HG03521 (cell line): ENCODE results near the gene SERP2.

Experiments used
- ATAC-seq: cut with Tn5 transposase; IDR thresholded peaks from one replicate; pipeline ENCODE4 v1.9.1; 2021; ENCODE audit warnings: mild to moderate bottlenecking, moderate library complexity; ENCODE audit not compliant: unreplicated experiment

Gene SERP2

DNA sequence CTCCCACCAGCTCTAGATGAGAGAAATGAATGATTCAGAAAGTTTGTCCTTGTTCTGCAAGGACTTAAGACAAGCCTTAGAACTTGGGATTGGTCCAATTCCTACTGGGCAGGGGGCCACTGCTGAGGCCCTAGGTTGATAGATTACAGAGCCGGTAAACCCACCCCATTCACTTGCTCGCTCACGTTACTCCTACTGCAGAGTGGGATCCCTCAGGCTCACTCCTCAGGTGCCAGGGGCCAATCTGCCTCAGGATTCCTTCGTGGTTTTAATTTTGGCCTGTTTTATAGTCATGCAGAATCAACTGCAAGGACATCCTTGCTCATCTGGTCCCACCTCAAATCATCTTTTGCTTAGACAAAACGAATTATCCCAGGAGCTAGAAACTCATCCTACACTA is 59.0 kb downstream of the SERP2 start:
- ATAC-seq: no peak

GRCh38 chr13:44433863-44434765 is 60.5 kb downstream of the SERP2 start:
- no peak for ATAC-seq

DNA sequence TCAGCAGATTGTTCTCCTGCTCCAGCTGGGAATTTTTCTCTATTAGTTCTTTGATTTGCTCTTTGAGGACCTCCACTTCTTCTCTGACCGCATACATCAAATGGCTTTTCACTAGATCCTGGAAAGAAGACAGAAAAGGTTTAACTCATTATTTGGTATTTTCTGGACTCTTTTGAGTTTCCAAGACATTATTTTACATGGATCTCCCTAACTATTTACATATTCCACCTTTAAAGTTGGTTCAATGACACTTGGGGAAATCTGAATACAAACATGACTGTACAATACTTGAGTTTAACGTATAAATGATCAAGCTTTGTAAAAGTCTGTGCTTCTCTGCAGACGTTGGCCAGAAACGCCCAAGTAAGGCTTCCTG is 61.1 kb downstream of the SERP2 start:
- no peak for ATAC-seq

DNA sequence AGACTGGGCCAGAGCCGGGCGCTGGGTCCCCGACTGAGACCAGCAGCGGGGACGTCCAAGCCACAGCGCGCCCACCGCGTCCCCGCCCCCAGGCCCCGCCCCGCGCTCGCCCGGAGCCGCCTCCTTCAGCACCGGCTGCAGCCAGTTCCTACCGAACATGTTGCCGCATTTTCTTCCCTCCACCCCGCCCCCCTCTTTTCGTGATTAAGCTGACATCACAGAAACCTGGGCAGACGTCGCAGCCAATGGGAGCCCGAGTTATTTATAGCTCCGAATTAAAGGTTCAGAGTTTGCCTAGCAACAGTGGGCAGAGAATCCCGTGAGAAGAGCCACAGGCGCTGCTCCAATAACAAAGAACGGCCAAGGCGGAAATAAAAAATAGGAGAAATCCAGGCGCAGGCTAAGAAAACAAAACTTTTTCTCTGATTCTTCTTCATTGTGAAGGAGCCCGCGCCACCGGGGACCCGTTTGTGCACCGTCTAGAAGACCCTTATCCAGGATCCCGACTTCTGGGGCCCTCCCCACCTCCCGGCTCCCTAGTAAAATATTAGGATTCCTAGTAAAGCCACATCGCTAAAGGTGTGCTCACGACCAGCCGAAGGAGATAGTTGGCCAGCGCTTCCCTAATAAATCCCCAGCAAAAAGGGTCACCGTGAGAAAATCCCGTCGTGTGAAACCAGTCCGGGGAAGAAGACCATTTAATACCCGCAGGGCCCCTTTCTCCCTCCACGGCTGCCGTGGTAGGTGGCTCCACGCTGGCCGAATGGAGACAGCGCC is 61.7 kb downstream of the SERP2 start:
- peak; percentile 79 for ATAC-seq

- ATAC-seq: no peak
Measured at GRCh38 chr13:44435919-44436510, 62.4 kb downstream of the SERP2 start.

DNA sequence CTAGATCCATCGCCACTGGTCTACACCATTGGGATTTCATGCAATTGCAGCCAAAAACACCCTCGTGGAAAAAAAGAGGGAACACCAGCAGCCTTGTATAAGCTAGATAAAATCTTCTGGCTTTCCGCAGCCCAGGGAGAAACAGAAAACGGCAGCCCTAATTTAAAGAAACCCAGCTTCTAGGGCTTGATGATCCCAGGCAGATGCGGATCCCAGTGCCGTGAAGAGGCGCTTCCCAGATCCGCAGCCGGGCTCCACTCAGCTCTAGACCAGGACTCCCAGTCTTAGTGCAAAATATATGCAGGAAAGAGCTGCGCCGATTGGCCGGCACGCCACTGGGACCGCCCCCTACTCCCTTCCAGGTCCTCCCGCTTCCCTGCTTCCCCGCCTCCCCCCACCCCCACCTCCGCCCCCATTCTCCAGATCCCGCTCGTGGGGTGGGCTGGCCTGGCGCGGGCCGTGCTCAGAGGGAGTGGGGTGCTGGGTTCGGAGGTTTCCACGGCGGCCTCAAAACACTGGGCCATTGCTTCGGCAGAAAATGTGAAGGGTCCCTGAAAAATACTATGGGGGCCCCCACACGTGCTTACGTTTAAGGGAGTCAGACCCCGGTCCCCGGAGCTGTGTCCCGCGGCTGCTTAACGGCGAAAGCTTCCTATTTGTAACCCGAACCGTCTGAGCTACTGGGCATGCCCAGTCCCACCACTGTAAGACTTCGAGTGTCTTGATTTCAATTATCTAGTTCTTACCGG is 63.1 kb downstream of the SERP2 start:
- no peak for ATAC-seq

GRCh38 chr13:44437356-44438233 is 64.0 kb downstream of the SERP2 start:
- ATAC-seq: no peak

- ATAC-seq: no peak
Measured at GRCh38 chr13:44438234-44438579, 64.6 kb downstream of the SERP2 start.

DNA sequence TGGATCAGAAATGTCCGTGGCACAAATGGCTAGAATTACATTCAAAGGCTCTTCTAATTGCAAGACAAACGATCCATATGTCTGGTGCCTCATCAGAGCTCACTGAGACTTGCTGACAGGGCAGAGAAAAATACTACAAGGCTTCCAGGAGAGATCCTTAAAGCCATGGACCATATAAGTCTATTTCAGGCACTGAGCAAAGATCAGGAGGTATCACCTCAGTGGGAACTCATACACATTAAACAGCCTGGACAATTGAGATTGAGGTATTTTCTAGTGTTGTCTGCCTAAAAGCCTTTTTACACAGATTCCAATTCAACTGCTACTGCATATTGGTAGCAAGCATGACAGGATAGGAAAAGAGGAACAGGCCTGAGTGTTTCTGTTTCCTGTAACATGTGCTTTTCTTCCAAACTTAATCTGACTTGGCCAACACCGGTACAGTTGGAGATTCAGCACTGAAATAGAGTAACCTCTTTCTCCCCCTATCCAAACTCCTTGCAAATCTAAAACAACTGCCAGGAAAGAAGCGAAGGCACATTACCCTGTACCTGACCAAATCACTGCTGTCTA is 65.9 kb downstream of the SERP2 start:
- ATAC-seq: no peak

DNA sequence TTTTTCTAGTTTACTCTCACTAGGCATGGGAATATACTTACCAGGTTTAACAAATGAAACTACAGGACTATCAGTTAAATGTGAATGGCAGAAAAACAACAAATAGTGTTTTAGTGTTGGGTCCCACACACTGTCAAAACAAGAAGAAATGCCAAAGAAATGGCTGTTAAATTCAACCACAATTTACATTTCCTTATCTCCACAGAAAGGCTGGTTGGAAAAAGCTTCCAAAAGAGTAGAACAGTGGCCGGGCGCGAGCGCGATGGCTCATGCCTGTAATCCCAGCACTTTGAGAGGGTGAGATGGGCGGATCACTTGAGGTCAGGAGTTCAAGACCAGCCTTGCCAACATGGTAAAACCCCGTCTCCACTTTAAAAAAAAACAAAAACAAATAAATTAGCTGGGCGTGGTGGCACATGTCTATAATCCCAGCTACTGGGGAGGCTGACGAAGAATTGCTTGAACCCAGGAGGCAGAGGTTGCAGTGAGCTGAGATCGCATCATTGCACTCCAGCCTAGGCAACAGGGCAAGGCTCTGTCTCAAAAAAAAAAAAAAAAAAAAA is 66.5 kb downstream of the SERP2 start:
- no peak for ATAC-seq
